Stimulated activated CD4-positive, alpha-beta T cell treated with anti-CD3 and anti-CD28 coated beads, Interleukin-1b, Interleukin-23, amount 100 ng/mL, for 4 hours (primary cell): ENCODE measurements around the gene RPL35.

Experiments used
- DNase-seq, 2 donors: peaks; one replicate each; pipeline ENCODE4 v3.0.0-alpha.2; 2020; ENCODE audit warnings: low read depth in 2 of 2

RPL35 gene

GRCh38 chr9:124861342-124862229 lies at the start of gene RPL35, which contains the start of gene ARPC5L:
Gene RPL35 (minus strand): TSS chr9:124861957. CDS start chr9:124861912, 45 bp downstream.
Gene ARPC5L (plus strand): TSS chr9:124862130. CDS start chr9:124869291, 7,161 bp downstream.
- peak; percentile 95 for DNase-seq

- no peak for DNase-seq
Observed at GRCh38 chr9:124908098-124908497, 46.3 kb upstream of the RPL35 start.

DNA sequence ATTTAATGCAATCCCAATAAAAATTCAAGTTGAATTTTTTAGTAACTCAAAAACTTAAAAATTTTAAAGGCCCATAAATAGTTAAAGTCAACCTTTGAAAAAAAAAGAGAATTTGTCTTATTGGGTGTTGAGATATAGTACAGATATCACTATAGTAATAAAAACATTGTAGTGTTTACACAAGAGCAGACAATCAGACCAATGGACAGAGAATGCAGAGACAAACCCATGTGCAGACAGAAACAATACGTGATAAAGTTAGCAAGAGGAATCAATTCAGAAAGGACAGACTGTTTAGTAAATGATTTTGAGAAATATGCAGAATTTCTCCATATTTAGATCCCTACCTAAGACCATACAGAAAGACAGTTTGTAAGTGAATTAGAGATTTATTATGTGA lies 45.2 kb upstream of the RPL35 start:
- no peak for DNase-seq

- DNase-seq: no peak
Observed at GRCh38 chr9:124899845-124900244, 38.1 kb upstream of the RPL35 start.

GRCh38 chr9:124897570-124898460 lies 36.1 kb upstream of the RPL35 start:
- no peak for DNase-seq

- peak in 1 of 2 donors; percentile 12 for DNase-seq
Observed at GRCh38 chr9:124894741-124895170, 33.0 kb upstream of the RPL35 start.

- no peak for DNase-seq
Observed at GRCh38 chr9:124894035-124894740, 32.4 kb upstream of the RPL35 start.

- DNase-seq: no peak
Observed at GRCh38 chr9:124890179-124890578, 28.4 kb upstream of the RPL35 start.

DNA sequence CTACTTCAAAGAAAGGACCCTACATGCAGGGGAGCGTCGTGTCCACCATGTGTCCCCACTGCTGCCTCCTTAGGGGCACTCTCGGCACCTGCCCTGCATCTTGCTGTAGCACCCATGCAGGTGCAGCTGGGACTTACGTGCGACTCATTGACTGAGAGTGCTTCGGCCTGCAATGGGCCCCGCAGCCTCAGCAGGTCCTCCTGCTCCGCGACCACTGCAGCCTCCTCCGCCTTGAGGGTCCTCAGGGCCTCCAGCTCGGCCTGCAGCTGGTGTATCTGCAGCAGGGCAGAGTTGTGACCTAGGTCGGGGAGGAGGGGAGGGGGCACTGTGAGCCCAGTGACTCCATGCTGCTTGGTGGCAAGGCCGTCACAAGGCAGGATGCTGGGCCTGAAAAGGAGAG lies 27.2 kb upstream of the RPL35 start:
- no peak for DNase-seq

- DNase-seq: no peak
Observed at GRCh38 chr9:124887832-124888231, 26.1 kb upstream of the RPL35 start.

DNA sequence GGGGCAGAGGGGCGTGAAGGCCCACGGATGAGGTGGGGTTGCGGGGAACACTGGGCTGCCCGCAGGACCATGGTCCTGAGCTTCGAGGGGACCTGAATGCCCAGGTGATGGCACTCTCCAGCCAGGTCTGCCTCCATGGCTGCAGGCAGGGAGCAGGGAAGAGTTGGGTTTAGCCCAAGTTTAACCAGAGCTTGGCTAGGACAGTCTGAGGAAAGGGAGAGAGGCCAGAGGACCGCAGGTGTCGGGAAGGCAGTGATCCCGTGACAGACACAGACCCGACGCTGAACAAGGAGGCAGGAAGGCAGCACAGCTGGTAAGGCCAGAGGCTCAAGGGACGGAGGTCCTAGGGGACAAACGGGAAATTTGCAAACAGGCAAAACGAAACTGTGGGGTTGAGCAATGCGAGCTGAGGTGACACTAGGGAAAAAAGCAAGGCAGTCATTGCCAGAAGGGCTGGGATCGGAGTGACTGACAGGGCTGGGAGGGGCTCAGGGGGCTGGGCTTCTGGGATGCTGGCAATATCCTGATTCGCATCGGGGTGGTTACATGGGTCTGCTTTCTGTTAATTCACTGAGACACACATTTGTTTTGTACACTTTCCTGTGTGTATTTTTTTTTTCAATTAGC lies 25.2 kb upstream of the RPL35 start:
- DNase-seq: no peak

DNA sequence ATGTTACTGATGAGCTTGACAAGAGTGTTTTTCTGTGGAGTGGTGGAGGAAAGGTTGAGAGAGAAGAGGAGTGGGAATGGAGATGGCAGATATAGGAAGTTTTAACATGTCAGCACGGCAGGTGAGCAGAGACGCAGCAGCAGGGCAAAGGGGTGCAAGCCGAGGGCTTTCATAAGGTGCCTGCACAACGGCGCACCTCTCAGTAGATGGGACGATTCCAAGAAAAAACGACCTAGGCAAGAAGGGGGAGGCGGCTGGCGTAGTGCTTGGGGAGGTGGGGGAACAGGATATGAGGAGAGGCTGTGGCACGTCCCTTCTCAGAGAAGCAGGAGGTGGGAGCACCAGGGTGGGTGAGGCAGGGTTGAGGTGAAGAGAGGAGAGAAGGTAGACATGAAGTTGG lies 24.7 kb upstream of the RPL35 start:
- no peak for DNase-seq

- no peak for DNase-seq
Observed at GRCh38 chr9:124885551-124885950, 23.8 kb upstream of the RPL35 start.

- DNase-seq: no peak
Observed at GRCh38 chr9:124884376-124884775, 22.6 kb upstream of the RPL35 start.

DNA sequence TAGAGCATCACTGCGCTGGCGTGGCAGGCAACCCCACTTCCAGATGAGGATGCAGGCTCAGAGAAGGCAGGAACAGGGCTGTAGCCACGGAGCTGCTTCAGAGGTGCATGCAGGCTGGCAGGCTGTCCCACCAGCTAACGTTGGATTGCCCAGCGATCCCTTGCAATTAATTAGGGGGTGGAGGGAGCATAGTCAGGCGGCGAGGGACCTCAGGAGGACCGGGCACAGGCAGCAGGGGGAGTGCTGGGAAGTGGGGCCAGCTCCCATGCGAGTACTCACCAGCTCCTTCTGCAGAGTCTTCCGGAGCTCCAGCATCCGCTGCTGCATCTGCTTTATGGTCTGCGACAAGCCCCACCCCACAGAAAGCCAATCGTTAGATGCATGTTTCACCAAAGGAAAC lies 20.5 kb upstream of the RPL35 start:
- no peak for DNase-seq

GRCh38 chr9:124881138-124881743 lies 19.5 kb upstream of the RPL35 start:
- no peak for DNase-seq

DNA sequence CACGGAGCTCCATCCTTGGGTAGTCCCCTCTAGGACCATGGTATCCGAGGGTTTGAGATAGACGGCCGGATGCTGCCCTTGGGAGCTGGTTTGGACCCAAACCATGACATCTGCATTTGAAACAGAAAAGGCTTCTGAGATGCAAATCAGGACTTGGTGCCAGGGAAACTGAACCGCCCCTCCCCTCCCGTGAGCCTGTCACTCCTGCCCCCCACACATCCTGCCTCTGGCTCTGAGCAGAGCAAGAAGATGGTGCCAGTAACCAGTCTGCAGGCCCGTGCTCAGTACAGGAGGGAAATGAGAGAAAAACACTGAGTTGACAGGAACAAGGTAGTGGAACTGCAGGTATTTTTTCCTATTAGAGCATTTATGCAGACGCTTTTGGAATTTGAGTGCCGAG lies 18.7 kb upstream of the RPL35 start:
- no peak for DNase-seq

DNA sequence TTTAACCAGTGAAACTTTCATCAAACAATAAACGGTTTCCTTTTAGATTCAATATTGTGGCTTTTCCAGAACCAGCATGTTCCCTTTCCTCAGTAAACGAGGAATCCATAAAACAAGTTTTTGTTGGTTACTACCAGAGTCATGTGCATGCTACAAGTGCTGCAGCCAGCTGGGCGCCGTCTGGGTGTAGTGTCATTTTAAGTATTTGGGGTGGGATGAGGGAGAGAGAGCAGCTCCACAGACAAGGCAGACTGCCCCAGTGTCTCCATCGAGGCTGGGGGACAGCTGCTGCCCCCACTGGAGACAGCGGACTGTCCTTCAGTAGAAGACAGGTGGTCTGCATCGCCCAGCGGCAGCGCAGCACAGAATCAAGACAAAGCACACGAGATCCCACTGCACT lies 17.5 kb upstream of the RPL35 start:
- no peak for DNase-seq

DNA sequence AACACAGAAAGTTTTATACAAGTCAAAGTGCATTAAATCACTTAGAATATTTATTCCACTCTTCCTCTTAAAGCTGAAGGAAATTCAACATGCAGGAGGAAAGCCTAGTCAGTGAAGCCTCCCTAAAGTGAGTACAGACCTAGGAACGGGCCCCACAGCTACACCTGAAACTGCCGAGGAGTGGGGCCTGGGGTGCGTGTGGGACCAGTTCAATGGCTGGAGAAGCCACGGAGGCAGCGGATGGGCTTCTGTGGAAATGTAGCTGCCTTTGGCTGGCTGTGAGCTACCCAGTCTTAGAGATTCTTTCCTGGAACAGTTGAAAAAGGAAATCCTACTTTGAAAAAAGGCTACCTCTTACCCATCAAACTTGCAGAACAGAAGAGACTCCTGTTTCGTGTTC lies 16.8 kb upstream of the RPL35 start:
- no peak for DNase-seq

DNA sequence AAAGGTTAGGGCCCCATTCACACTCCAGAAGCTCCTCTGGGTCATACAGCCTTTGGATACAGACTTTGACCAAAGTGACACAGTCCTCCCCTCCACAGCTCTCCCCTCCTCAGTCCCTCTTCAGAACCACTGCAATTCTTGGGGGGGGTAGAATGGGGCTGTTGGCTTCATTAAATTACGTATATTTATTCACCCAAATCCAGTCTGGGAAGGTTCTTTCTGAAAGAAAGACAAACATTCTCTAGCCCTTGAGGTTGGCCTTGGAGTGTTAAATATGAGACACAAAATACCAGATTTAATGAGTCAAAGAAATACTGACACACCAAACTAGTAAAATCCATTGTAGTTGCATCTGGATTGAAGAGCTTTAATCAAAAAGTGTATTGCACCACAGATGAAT lies 16.3 kb upstream of the RPL35 start:
- DNase-seq: no peak
